ENCODE measurements around the gene NMU.

GRCh38 chr4:55637272-55637820 lies 1.2 kb upstream of the NMU start:
- TF ChIP-seq BHLHE40 (IDR thresholded peaks at IDR 0.05; ENCODE audit: borderline replicate concordance) (no peak), ELF4 (IDR thresholded peaks at IDR 0.05) (no peak)

All from HEK293T (cell line).